Mesothelial cell of epicardium (in vitro differentiated cells): ENCODE results near the gene MYO5B. TPM values are rescaled to one million over a fixed set of nuclear protein-coding genes. Genes with fewer than 3 reads are reported as not detected.

Experiments
- DNase-seq, 2 experiments: peaks; one replicate each; pipeline ENCODE4 v3.0.0; 2021; ENCODE audit warnings: low spot score in 2 of 2; ENCODE audit not compliant: unreplicated experiment in 2 of 2
- H3K27ac Mint-ChIP-seq: 2 replicates; pipeline ENCODE4 v1.8.0; 2021; ENCODE audit warnings: mixed read lengths
- H3K27me3 Mint-ChIP-seq: 2 replicates; pipeline ENCODE4 v1.8.0; 2021; ENCODE audit warnings: low read depth, mixed read lengths
- H3K36me3 Mint-ChIP-seq: 2 replicates; pipeline ENCODE4 v1.8.0; 2021; ENCODE audit warnings: mixed read lengths
- H3K4me1 Mint-ChIP-seq: 2 replicates; pipeline ENCODE4 v1.8.0; 2021; ENCODE audit warnings: mixed read lengths
- H3K4me3 Mint-ChIP-seq: 2 replicates; pipeline ENCODE4 v1.8.0; 2021; ENCODE audit warnings: mild to moderate bottlenecking, moderate library complexity, mixed read lengths
- H3K9me3 Mint-ChIP-seq: 2 replicates; pipeline ENCODE4 v1.8.0; 2021; ENCODE audit warnings: mixed read lengths
- CTCF ChIP-seq: fragments of 200-600 bp; sonication (generic); IDR thresholded peaks from one replicate; pipeline ENCODE4 v1.5.0; 2021; ENCODE audit warnings: antibody characterized with exemption; ENCODE audit not compliant: unreplicated experiment
- total RNA-seq: library from RNA; stranded (reverse); gene quantifications from 3 replicates; pipeline ENCODE4 v1.2.1, GENCODE V29; 2021

The MYO5B gene
- total RNA-seq, 1 donor from 2014 or later = 15.1 TPM

DNA sequence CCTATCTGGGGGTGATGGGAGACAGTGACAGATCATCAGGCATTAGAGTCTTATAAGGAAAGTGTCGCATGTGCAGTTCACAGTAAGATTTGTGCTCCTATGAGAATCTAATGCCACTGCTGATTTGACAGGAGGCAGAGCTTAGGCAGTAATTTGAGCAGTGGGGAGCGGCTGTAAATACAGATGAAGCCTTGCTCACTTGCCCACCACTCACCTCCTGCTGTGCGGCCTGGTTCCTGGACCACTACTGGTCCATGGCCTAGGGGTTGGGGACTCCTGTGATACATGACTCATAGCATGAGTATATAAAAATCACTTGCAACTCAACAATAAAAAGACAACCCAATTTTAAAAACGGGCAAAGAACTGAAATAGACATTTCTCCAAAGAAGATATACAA is 310.5 kb downstream of the MYO5B start:
- Mint-ChIP-seq H3K4me1 (no peaks in the 10 kb centered on the region), H3K27me3 (no peaks in the 10 kb centered on the region), H3K27ac (no peak overlapping the region), H3K9me3 (no peaks in the 10 kb centered on the region), H3K4me3 (no peak overlapping the region), H3K36me3 (peaks cover 2% of the 10 kb centered on the region)
- DNase-seq = no peak
- TF ChIP-seq CTCF = no peak

DNA sequence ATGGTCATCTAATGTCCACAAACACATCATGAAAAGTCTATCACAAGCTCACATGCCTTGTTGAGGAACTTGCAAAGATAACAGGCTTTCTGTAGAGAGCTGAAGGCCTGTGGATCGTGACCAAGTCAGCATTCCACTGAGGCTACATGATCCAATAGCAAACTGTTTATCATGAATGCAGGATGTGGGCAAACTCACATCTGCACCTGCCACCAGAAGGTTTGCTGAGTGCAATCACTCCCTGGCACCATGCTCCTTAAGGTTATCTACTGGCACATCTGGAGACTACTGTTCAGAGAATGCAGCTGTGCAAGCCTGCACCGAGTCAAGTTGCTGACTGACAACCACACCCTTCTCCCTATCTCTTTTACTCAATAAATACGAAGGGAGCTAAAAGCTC is 314.3 kb downstream of the MYO5B start:
- Mint-ChIP-seq H3K27me3 (no peaks in the 10 kb centered on the region), H3K9me3 (no peaks in the 10 kb centered on the region), H3K27ac (no peak overlapping the region), H3K4me1 (no peaks in the 10 kb centered on the region), H3K36me3 (peaks cover 2% of the 10 kb centered on the region), H3K4me3 (no peak overlapping the region)
- no peak for TF ChIP-seq CTCF
- no peak for DNase-seq

- TF ChIP-seq CTCF = no peak
- Mint-ChIP-seq H3K36me3 (no peaks in the 10 kb centered on the region), H3K4me1 (no peaks in the 10 kb centered on the region), H3K9me3 (no peaks in the 10 kb centered on the region), H3K4me3 (no peak overlapping the region), H3K27me3 (no peaks in the 10 kb centered on the region), H3K27ac (no peak overlapping the region)
- no peak for DNase-seq
Observed at GRCh38 chr18:49879271-49879580, 315.7 kb downstream of the MYO5B start.

DNA sequence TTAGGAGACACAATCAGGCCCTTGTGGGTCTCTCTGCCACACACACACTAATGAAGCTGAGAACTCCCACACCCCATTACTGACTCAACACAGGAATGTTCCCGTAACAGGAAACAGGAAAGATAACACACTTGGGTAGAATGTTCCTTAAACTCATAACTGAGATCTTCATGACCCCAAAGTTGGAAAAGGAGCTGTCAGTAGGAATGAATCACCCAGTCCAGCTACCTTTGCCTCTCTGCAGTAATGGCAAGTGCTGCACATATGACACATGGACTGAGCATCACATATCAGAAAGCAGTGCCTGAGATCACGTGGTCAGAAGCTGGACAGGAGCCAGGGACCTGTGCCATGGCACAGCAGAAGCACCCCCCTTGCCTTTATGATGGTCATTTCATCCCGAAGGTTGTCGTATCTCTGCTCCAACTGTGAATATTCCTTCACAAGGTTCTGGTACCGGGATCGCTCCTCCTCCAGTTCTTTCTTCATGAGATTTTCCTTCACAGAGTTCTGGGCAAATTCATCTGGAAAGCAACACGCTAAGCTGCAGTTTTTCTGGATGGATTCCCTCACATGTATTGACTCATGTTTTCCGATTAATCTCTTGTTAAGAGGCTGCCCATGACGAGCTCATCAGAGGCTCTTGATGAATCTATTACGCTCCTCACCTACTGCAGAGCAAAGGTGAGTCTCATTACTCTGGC is 316.2 kb downstream of the MYO5B start:
- H3K9me3 Mint-ChIP-seq = no peaks in the 10 kb centered on the region
- H3K4me3 Mint-ChIP-seq = no peak overlapping the region
- no peak for TF ChIP-seq CTCF
- H3K27me3 Mint-ChIP-seq = no peaks in the 10 kb centered on the region
- no peaks in the 10 kb centered on the region for H3K4me1 Mint-ChIP-seq
- DNase-seq = no peak
- no peak overlapping the region for H3K27ac Mint-ChIP-seq
- H3K36me3 Mint-ChIP-seq = no peaks in the 10 kb centered on the region

GRCh38 chr18:49878015-49878414 is 316.9 kb downstream of the MYO5B start:
- no peak for DNase-seq
- H3K27ac Mint-ChIP-seq = no peak overlapping the region
- TF ChIP-seq CTCF = no peak
- no peaks in the 10 kb centered on the region for H3K9me3 Mint-ChIP-seq
- no peaks in the 10 kb centered on the region for H3K36me3 Mint-ChIP-seq
- H3K27me3 Mint-ChIP-seq = no peaks in the 10 kb centered on the region
- no peak overlapping the region for H3K4me3 Mint-ChIP-seq
- H3K4me1 Mint-ChIP-seq = no peaks in the 10 kb centered on the region

DNA sequence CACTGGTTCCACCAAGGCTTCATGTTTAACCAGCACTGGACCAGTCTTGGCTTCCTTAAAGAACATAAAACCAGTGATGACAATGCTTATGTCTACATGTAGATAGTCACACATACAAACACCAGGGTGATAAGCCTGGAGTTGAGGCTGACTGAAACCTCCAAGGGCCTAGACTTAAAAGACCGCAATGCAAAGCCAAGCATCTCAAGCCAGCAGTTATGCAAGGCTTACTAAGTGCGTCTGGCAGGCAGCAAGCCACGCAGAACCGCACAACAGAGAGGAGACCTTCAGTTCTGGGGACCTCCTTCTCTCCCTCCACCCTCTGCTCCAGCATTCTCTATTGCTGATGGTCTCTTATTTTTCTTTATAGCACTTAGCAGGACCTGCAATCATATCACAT is 318.4 kb downstream of the MYO5B start:
- H3K27me3 Mint-ChIP-seq = no peaks in the 10 kb centered on the region
- H3K27ac Mint-ChIP-seq = no peak overlapping the region
- H3K36me3 Mint-ChIP-seq = no peaks in the 10 kb centered on the region
- H3K4me3 Mint-ChIP-seq = no peak overlapping the region
- no peaks in the 10 kb centered on the region for H3K9me3 Mint-ChIP-seq
- DNase-seq = no peak
- no peaks in the 10 kb centered on the region for H3K4me1 Mint-ChIP-seq
- no peak for TF ChIP-seq CTCF
